ENCODE data around the gene ZNHIT1. TPM values are rescaled to one million over a fixed set of nuclear protein-coding genes. Genes with fewer than 3 reads are reported as not detected.

The ZNHIT1 gene
- 100 to 1,000 TPM in 1 of 2 donors, 10 to 100 TPM in 1; 75.2 to 109 TPM for total RNA-seq

GRCh38 chr7:101217388-101218235, at the start of gene ZNHIT1, which contains the start of gene PLOD3:
TSS of gene ZNHIT1 (plus strand) at chr7:101218165. CDS start at chr7:101218196, 31 bp downstream.
TSS of gene PLOD3 (minus strand) at chr7:101217581. CDS start at chr7:101217274, 307 bp downstream.
- Histone ChIP-seq H3K27me3 (replicated peaks; ENCODE audit: insufficient read depth) (no peaks in the 10 kb centered on the region), H3K4me3 (peak within 1 kb of the TSS; percentile 63 to 66), H3K4me1 (replicated peaks) (peaks cover 8% of the 10 kb centered on the region), H3K9me3 (no peaks in the 10 kb centered on the region), H3K36me3 (no peaks in the 10 kb centered on the region), H3K27ac (peak within 1 kb of the TSS; percentile 71 to 78)
- intact Hi-C loops (cut with DNase I) = loop anchor here (2.0 kb wide), 1 partner anchor 27 kb away; the partner anchor contains the start of gene FIS1
- 1% methylated on average over 57 of the region's 57 CpGs for WGBS
- TF ChIP-seq, protein P1, sequence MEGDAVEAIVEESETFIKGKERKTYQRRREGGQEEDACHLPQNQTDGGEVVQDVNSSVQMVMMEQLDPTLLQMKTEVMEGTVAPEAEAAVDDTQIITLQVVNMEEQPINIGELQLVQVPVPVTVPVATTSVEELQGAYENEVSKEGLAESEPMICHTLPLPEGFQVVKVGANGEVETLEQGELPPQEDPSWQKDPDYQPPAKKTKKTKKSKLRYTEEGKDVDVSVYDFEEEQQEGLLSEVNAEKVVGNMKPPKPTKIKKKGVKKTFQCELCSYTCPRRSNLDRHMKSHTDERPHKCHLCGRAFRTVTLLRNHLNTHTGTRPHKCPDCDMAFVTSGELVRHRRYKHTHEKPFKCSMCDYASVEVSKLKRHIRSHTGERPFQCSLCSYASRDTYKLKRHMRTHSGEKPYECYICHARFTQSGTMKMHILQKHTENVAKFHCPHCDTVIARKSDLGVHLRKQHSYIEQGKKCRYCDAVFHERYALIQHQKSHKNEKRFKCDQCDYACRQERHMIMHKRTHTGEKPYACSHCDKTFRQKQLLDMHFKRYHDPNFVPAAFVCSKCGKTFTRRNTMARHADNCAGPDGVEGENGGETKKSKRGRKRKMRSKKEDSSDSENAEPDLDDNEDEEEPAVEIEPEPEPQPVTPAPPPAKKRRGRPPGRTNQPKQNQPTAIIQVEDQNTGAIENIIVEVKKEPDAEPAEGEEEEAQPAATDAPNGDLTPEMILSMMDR (IDR thresholded peaks at IDR 0.05) = peak in 2 of 4 experiments; percentile 17 to 29
- TF ChIP-seq POLR2AphosphoS5 (IDR thresholded peaks at IDR 0.05) (peak; percentile 98), POLR2A (IDR thresholded peaks at IDR 0.05) (peak; percentile 20)
- peak; percentile 97 for DNase-seq (ENCODE audit: low spot score)

- Histone ChIP-seq H3K36me3 (no peaks in the 10 kb centered on the region), H3K9me3 (no peaks in the 10 kb centered on the region), H3K27me3 (replicated peaks; ENCODE audit: insufficient read depth) (peaks cover 53% of the 10 kb centered on the region), H3K27ac (no peak overlapping the region), H3K4me1 (replicated peaks) (peaks cover 15% of the 10 kb centered on the region), H3K4me3 (no peak overlapping the region)
- WGBS = 5% methylated on average over 6 of the region's 6 CpGs
- TF ChIP-seq POLR2A (IDR thresholded peaks at IDR 0.05) (no peak), POLR2AphosphoS5 (IDR thresholded peaks at IDR 0.05) (no peak)
- TF ChIP-seq, protein P1 (IDR thresholded peaks at IDR 0.05) = no peak
- intact Hi-C loops (cut with DNase I) = no loop called here
- DNase-seq (ENCODE audit: low spot score) = no peak
Observed at GRCh38 chr7:101168412-101169049, 49.4 kb upstream of the ZNHIT1 start.

- H3K27ac ChIP-seq = no peak overlapping the region
- intact Hi-C loops (cut with DNase I) = no loop called here
- DNase-seq (ENCODE audit: low spot score) = no peak
- H3K36me3 ChIP-seq = no peaks in the 10 kb centered on the region
- H3K27me3 ChIP-seq (replicated peaks; ENCODE audit: insufficient read depth) = peaks cover 59% of the 10 kb centered on the region
- peaks cover 8% of the 10 kb centered on the region for H3K4me1 ChIP-seq (replicated peaks)
- TF ChIP-seq POLR2A (IDR thresholded peaks at IDR 0.05) (no peak), POLR2AphosphoS5 (IDR thresholded peaks at IDR 0.05) (no peak)
- TF ChIP-seq, protein P1 (IDR thresholded peaks at IDR 0.05) = no peak
- WGBS = 4% methylated on average over 16 of the region's 18 CpGs
- no peak overlapping the region for H3K4me3 ChIP-seq
- H3K9me3 ChIP-seq = no peaks in the 10 kb centered on the region
Observed at GRCh38 chr7:101169110-101169837, 48.7 kb upstream of the ZNHIT1 start.

DNA sequence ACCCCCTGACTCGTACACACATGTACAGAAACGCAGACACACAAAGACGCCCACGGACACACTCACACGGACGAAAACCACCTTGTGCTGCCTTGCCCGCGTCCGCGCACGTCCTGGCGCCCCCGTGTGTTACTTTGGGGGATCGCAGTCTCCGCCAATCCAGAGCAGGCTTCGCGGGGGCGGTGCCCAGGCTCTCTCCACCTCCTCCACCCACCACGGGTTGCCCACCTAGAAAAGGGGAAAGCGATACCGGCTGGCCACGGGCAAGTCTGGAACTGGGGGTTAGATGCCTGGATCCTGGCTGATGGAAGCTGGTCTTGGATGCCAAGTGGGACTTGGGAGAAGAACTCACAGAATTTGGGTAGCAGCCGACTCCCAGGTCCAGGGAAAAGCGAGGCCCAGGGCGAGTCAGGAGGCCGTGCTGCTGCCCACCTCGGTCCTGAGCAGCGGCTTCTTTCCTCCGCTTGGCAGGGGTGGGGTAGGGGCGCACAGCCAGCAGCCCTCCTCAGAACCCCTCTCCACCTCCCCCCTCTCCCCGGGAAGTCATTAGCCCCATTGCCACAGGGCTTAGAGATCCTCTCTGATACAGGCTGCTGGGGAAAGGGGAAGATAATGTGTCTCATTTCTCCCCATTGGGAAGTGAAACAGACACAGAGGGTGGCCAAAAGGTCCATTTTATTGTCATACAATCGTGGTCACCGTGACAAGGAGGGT, 48.0 kb upstream of the ZNHIT1 start:
- DNase-seq (ENCODE audit: low spot score) = peak; percentile 47
- H3K9me3 ChIP-seq = no peaks in the 10 kb centered on the region
- peaks cover 63% of the 10 kb centered on the region for H3K27me3 ChIP-seq (replicated peaks; ENCODE audit: insufficient read depth)
- peak; percentile 19 for TF ChIP-seq POLR2AphosphoS5 (IDR thresholded peaks at IDR 0.05)
- TF ChIP-seq POLR2A (IDR thresholded peaks at IDR 0.05) = no peak
- TF ChIP-seq, protein P1 (IDR thresholded peaks at IDR 0.05) = peak; percentile 51 to 78 (median 64)
- 1% methylated on average over 30 of the region's 33 CpGs for WGBS
- intact Hi-C loops (cut with DNase I) = no loop called here
- no peaks in the 10 kb centered on the region for H3K36me3 ChIP-seq
- no peak overlapping the region for H3K4me3 ChIP-seq
- peaks cover 5% of the 10 kb centered on the region for H3K4me1 ChIP-seq (replicated peaks)
- no peak overlapping the region for H3K27ac ChIP-seq

Measured in prostate gland (tissue), 2 donors.